RPMI7951 (cell line): ENCODE data around the gene MYOM3. TPM values are rescaled to one million over a fixed set of nuclear protein-coding genes. Genes with fewer than 3 reads are reported as not detected.

Experiments
- DNase-seq: peaks from one replicate; pipeline ENCODE4 v3.0.0-alpha.2; 2012; ENCODE audit warnings: low read depth
- total RNA-seq: library from RNA; depleted of rRNA; stranded (reverse); fragments of >200 nt; shearing (Covaris generic); gene quantifications from 2 replicates; pipeline ENCODE4 v1.2.3, GENCODE V29; 2014

Gene MYOM3
- total RNA-seq, 1 experiment from 2014 or later = 0.12 TPM

DNA sequence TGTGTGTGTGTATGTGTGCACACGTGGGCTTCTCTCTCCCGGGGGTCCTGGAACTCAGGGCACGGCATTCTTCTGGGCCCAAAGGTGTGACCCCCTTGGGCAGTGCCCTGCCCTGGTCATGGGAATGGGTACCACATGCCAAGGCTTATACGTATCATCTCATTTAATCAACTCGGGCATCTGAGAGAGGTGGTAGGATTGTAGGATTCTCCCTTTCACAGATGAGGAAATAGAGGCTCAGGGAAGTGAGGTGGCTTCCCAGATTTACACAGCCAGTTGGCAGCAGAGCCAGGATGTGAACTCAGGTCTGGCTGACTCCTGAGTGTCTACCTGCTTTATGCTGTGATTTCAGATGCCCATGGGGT, 15.2 kb downstream of the MYOM3 start:
- DNase-seq = no peak

- no peak for DNase-seq
Observed at GRCh38 chr1:24096009-24096738, 15.8 kb downstream of the MYOM3 start.

DNA sequence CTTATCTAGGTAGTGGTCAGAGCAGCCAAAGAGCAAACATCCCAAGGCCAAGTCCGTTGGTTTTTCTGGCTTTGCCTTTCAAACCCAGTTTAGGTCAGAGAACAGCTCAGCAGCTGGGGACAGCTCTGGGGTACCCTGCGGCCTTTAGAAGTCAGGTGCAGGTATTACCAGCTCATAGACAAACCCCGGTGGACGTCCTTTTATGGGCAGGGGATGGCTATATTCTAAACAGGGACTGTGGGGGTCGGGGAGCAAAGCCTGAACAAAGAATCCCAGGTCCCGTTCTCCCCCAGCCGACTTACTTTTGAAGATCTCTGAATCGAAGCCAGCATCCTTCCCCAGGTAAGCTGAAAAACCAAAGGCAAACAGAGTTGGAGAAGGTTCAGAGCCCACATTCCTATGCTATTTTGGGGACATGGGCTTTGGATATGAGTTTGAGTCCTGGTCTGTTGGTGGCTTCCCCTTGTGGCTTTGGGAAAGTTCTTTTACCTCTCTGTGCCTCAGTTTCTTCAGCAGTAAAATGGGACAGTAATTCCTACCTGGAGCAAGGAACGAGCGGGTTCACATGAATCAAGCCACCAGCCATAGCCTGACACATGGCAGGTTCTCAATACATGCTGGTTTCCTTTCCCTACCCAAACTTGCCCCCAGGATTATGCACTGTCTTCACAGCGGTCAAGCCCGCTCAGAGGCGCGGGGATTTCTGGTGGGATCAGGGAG, 16.6 kb downstream of the MYOM3 start:
- no peak for DNase-seq

DNA sequence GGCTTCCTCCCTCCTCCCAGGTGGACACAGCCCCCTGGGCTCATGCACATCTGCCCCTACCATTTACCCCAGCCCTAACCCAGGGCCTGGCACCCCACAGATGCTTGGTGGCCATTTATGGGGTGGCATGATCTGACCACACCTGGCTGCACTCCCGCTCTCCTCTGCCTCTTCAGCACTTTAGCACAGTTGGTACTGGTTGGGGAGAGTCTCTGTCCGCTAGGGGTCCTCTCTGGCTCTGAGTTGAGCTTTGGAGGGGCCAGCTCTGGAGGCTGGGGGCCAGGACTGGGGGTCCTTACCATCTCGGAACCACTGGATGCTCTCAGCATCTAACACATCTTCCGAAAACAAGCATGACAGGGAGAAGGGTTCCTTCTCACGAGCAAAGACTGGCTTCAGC, 17.4 kb downstream of the MYOM3 start:
- no peak for DNase-seq

- no peak for DNase-seq
Observed at GRCh38 chr1:24093732-24094131, 18.2 kb downstream of the MYOM3 start.

GRCh38 chr1:24092979-24093378, 19.0 kb downstream of the MYOM3 start:
- DNase-seq = no peak

DNA sequence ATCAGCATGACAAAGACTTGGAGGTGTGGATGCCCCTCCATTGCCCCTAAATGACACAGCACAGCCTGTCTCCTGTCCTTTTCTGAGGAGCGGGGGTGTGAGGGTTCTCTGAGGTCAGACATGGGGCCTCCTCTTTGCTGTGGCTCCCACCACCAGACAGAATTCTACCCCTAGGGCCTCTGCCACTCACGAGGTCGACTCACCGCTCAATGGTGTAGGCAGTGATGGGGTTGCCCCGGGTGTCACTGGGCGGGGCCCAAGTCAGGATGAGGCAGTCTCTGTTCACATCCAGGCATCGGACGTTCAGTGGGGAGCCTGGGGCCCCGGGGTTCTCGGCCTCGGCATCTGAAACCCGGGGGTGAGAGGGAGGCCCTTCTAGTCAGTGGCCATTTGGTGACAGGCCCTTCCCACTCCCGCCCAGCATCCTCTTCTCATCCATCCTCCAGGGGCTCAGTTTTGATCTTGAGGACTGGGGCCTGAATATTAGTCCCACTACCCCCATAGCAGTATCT, 19.9 kb downstream of the MYOM3 start:
- no peak for DNase-seq

GRCh38 chr1:24090736-24091135, 21.2 kb downstream of the MYOM3 start:
- no peak for DNase-seq

DNA sequence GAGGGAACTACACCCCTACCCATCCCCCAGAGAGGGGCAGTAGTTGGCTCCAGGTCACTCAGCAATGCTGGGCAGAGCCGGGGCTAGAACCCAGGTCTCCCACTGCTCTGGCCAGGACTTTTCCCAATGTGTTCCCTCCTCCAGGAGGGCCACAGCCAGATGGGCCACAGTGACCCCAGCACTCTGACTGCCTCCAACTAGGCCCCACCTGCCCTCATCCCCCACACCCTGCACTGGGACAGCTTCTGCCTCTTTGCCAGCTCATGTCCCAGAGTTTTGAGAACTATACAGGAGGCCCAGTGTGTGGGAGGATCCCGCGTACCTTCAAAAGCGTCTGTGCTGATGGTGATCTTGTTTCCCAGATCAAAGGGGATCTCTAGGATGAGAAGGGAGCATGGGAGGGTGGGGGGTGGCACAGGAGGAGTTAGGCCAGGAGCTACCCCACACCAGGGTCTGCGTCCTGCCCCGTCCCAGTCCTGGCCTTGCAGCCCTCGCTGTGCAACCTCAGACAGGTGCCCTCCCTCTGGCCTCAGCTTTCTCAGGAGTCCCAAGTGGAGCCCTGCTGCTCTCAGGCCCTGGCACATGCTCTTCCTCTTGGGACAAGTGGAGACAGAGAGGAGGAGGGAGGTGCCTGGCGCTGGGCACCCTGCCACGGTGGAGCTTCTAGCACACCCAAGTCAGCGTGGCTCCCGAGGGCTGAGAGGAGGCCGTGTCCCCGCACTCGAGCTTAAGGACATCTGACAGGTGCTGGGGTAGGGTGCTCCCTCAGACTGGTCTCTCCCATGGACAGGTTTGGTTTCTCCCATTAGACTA, 22.0 kb downstream of the MYOM3 start:
- DNase-seq = no peak

GRCh38 chr1:24089027-24089742, 22.8 kb downstream of the MYOM3 start:
- DNase-seq = no peak

GRCh38 chr1:24086466-24086865, 25.5 kb downstream of the MYOM3 start:
- no peak for DNase-seq

GRCh38 chr1:24085546-24085945, 26.4 kb downstream of the MYOM3 start:
- DNase-seq = peak; percentile 82

DNA sequence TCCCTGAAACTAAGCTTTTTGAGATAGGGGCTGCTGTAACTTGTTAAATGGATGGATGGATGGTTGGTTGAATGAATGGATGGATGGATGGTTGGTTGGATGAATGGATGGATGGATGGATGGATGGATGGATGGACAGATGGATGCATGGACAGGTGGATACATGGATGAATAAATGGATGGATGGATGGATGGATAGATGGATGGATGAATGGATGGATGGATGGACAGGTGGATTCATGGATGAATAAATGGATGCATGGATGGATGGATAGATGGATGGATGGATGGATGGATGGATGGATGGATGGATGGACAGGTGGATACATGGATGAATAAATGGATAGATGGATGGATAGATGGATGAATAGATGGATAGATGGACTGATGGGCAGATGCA, 26.9 kb downstream of the MYOM3 start:
- DNase-seq = no peak

DNA sequence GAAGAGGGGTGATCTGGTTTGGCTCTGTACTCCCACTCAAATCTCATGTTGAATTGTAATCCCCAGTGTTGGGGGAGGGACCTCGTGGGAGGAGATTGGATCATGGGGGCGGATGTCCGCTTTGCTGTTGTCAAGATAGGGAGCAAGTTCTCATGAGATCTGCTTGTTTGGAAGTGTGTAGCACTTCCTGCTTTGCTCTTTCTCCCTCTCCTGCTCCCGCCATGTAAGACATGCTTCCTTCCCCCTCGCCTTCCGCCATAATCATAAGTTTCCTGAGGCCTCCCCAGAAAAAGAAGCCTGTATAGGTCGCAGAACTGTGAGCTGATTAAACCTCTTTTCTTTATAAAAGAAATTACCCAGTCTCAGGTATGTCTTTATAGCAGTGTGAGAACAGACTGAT, 27.9 kb downstream of the MYOM3 start:
- no peak for DNase-seq

DNA sequence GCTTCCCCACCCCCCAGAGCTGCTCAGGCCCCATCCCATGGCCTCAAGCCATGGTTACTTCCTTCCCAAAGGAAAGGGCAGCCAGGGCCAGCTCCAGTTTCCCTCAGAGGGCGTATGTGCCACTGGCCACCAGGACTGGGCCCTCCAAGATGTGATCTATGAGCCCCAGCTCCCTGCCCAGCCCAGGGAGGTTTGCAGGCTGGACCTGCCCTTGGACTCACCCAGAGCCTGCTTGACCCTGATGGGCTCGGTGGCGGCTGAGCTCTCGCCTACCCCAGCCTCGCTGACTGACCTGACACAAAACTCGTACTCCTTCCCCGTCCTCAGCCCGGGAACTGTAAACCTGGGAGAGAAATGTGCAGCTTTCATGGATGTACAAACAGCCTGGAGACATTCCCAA, 29.6 kb downstream of the MYOM3 start:
- DNase-seq = no peak

DNA sequence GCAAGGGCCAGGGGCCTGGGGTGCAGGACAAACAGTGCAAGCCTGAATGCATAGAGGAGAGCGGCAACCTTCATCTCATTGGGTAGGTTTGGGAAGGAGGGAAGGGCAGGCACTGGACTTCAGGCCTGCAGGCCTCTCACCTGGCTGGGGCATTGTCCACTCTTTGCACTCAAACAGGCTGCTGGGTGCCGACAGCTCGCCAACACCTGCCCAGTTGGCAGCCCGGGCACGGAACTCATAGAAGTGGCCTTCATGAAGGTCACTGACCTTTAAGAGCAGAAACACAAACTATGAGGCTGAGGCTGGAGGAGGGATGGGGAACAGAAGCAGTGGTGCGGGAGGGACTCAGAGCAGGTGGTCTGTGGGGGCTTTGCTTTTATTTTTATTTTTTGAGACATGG, 30.7 kb downstream of the MYOM3 start:
- no peak for DNase-seq

- no peak for DNase-seq
Observed at GRCh38 chr1:24080131-24080530, 31.8 kb downstream of the MYOM3 start.

- DNase-seq = no peak
Observed at GRCh38 chr1:24077278-24077978, 34.5 kb downstream of the MYOM3 start.

GRCh38 chr1:24075946-24076345, 36.0 kb downstream of the MYOM3 start:
- DNase-seq = no peak

GRCh38 chr1:24075590-24075854, 36.4 kb downstream of the MYOM3 start:
- no peak for DNase-seq

DNA sequence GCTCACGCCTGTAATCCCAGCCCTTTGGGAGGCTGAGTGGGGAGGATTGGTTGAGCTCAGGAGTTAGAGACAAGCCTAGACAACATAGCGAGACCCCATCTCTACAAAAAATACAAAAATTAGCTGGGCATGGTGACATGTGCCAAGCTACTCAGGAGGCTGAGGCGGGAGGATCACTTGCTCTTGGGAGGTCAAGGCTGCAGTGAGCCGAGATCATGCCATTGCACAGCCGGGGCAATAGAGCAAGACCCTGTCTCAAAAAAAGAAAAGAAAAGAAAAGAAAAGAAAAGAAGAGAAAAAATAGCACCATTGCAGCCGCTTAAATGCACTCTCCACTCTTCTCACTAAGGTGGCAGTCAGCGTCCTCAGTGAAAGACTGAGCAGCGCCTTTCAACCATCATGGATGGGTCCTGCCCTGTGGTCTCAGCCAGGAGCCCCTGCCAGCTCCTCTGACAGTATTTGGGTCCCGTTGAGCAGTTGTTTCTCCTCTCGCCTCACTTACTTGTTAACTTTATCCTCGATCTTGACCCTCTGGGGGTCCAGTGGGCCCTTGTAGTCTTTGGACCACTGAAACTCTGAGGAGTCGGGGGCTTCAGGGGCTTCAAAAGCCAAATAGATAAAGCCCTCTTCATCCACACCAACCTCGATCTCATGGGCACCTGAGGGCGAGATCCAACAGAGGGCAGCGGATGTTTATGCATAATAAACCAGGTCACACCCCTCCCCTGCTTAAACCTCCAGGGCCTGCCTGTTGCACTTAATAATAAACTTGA, 36.9 kb downstream of the MYOM3 start:
- DNase-seq = no peak
